ENCODE data around the gene CTU2.

- TF ChIP-seq MAX (IDR thresholded peaks at IDR 0.05; ENCODE audit: low read depth, low read length) (no peak), CTCF (IDR thresholded peaks at IDR 0.05 in 2 of 3, conservative IDR thresholded peaks at IDR 0.05 in 1 of 3; ENCODE audit: control insufficient read depth in 2 of 3, extremely low read depth in 1 of 3, insufficient read depth in 1 of 3, low read depth in 3 of 3, low read length in 3 of 3) (no peak), TBL1XR1 (IDR thresholded peaks at IDR 0.05; ENCODE audit: low read depth, low read length) (no peak), POLR2AphosphoS2 (IDR thresholded peaks at IDR 0.05; ENCODE audit: low read depth, low read length) (no peak), POLR2A (IDR thresholded peaks at IDR 0.05; ENCODE audit: low read depth, low read length) (no peak), CHD2 (IDR thresholded peaks at IDR 0.05; ENCODE audit: borderline replicate concordance, low read depth, low read length) (no peak), SRF (IDR thresholded peaks at IDR 0.05; ENCODE audit: low read depth in 2 of 2, low read length in 2 of 2) (no peak)
These were observed 44.8 kb upstream of the CTU2 start for GRCh38 chr16:88661468-88661867.

Measured in GM12878 (cell line).